GM12875 (cell line): ENCODE data around the gene ZNF343.

Source experiments
- H3K4me3 ChIP-seq: one replicate; pipeline ENCODE4 v1.5.1; 2011; ENCODE audit warnings: low read depth, low read length, control low read depth
- CTCF ChIP-seq: IDR thresholded peaks from 2 replicates; pipeline ENCODE4 v1.5.1; 2011; ENCODE audit warnings: low read depth, mild to moderate bottlenecking, control low read depth, inconsistent platforms, low read length, moderate library complexity, borderline replicate concordance; ENCODE audit not compliant: insufficient read depth

Gene ZNF343

GRCh38 chr20:2468581-2469407 is 39.9 kb downstream of the ZNF343 start:
- no peak for TF ChIP-seq CTCF
- H3K4me3 ChIP-seq: peak overlapping the region; percentile 72

- no peak for TF ChIP-seq CTCF
- no peak overlapping the region for H3K4me3 ChIP-seq
These were observed 41.3 kb downstream of the ZNF343 start for GRCh38 chr20:2467412-2467811.

- TF ChIP-seq CTCF: no peak
These were observed 43.6 kb downstream of the ZNF343 start for GRCh38 chr20:2465100-2465499.

GRCh38 chr20:2463616-2464365 is 44.9 kb downstream of the ZNF343 start:
- no peak overlapping the region for H3K4me3 ChIP-seq
- no peak for TF ChIP-seq CTCF

More at GRCh38 chr20:2465100-2465499, 43.6 kb downstream of the ZNF343 start:
- no peak overlapping the region for H3K4me3 ChIP-seq

GRCh38 chr20:2462484-2462883 is 46.2 kb downstream of the ZNF343 start:
- no peak overlapping the region for H3K4me3 ChIP-seq
- TF ChIP-seq CTCF: no peak

- no peak overlapping the region for H3K4me3 ChIP-seq
- no peak for TF ChIP-seq CTCF
These were observed 47.8 kb downstream of the ZNF343 start for GRCh38 chr20:2460752-2461424.
